ENCODE measurements around the gene GPC4. TPM values are rescaled to one million over a fixed set of nuclear protein-coding genes. Genes with fewer than 3 reads are reported as not detected.

GPC4 gene
- total and polyA plus RNA-seq, 5 donors from 2014 or later, result not detected

GRCh38 chrX:133392671-133393070, 22.6 kb downstream of the GPC4 start:
- Histone ChIP-seq H3K4me1 (ENCODE audit: control insufficient read depth, insufficient read depth, low read length, poor library complexity, severe bottlenecking) (no peaks in the 10 kb centered on the region), H3K9me3 (ENCODE audit: control insufficient read depth in 2 of 2, low read length in 2 of 2) (no peaks in the 10 kb centered on the region), H3K27ac (ENCODE audit: insufficient read depth, low read length, poor library complexity, severe bottlenecking) (no peak overlapping the region), H3K36me3 (ENCODE audit: control insufficient read depth, insufficient read depth, low read length) (no peaks in the 10 kb centered on the region), H3K27me3 (ENCODE audit: control insufficient read depth, insufficient read depth, low read length) (no peaks in the 10 kb centered on the region), H3K4me3 (ENCODE audit: low read depth, low read length) (no peak overlapping the region)
- H3K4me1 Mint-ChIP-seq, result no peaks in the 10 kb centered on the region
- H3K27ac Mint-ChIP-seq, result no peak overlapping the region
- H3K36me3 Mint-ChIP-seq, result no peaks in the 10 kb centered on the region
- H3K27me3 Mint-ChIP-seq, result peaks cover 11% of the 10 kb centered on the region
- DNase-seq (no peak), ATAC-seq (ENCODE audit: low read depth in 2 of 2) (no peak)
- H3K4me3 Mint-ChIP-seq, result no peak overlapping the region
- H3K9me3 Mint-ChIP-seq, result no peaks in the 10 kb centered on the region

- H3K9me3 Mint-ChIP-seq, result no peaks in the 10 kb centered on the region
- Histone ChIP-seq H3K4me1 (ENCODE audit: control insufficient read depth, insufficient read depth, low read length, poor library complexity, severe bottlenecking) (no peaks in the 10 kb centered on the region), H3K27me3 (ENCODE audit: control insufficient read depth, insufficient read depth, low read length) (no peaks in the 10 kb centered on the region), H3K27ac (ENCODE audit: insufficient read depth, low read length, poor library complexity, severe bottlenecking) (no peak overlapping the region), H3K36me3 (ENCODE audit: control insufficient read depth, insufficient read depth, low read length) (no peaks in the 10 kb centered on the region), H3K4me3 (ENCODE audit: low read depth, low read length) (no peak overlapping the region), H3K9me3 (ENCODE audit: control insufficient read depth in 2 of 2, low read length in 2 of 2) (no peaks in the 10 kb centered on the region)
- ATAC-seq (ENCODE audit: low read depth in 2 of 2), result no peak
- H3K27me3 Mint-ChIP-seq, result peaks cover 11% of the 10 kb centered on the region
- H3K4me1 Mint-ChIP-seq, result no peaks in the 10 kb centered on the region
- H3K27ac Mint-ChIP-seq, result no peak overlapping the region
- no peak overlapping the region for H3K4me3 Mint-ChIP-seq
- no peaks in the 10 kb centered on the region for H3K36me3 Mint-ChIP-seq
- no peak for DNase-seq
These were observed 24.2 kb downstream of the GPC4 start for GRCh38 chrX:133391111-133391510.

GRCh38 chrX:133390676-133391075, 24.6 kb downstream of the GPC4 start:
- Histone ChIP-seq H3K36me3 (ENCODE audit: control insufficient read depth, insufficient read depth, low read length) (no peaks in the 10 kb centered on the region), H3K27me3 (ENCODE audit: control insufficient read depth, insufficient read depth, low read length) (no peaks in the 10 kb centered on the region), H3K9me3 (ENCODE audit: control insufficient read depth in 2 of 2, low read length in 2 of 2) (no peaks in the 10 kb centered on the region), H3K4me1 (ENCODE audit: control insufficient read depth, insufficient read depth, low read length, poor library complexity, severe bottlenecking) (no peaks in the 10 kb centered on the region), H3K27ac (ENCODE audit: insufficient read depth, low read length, poor library complexity, severe bottlenecking) (no peak overlapping the region), H3K4me3 (ENCODE audit: low read depth, low read length) (no peak overlapping the region)
- H3K27me3 Mint-ChIP-seq, result peaks cover 11% of the 10 kb centered on the region
- DNase-seq (no peak), ATAC-seq (ENCODE audit: low read depth in 2 of 2) (no peak)
- no peak overlapping the region for H3K4me3 Mint-ChIP-seq
- H3K27ac Mint-ChIP-seq, result no peak overlapping the region
- H3K36me3 Mint-ChIP-seq, result no peaks in the 10 kb centered on the region
- H3K9me3 Mint-ChIP-seq, result no peaks in the 10 kb centered on the region
- H3K4me1 Mint-ChIP-seq, result no peaks in the 10 kb centered on the region

- no peak for DNase-seq
- Mint-ChIP-seq H3K27me3 (peaks cover 11% of the 10 kb centered on the region), H3K4me1 (no peaks in the 10 kb centered on the region), H3K27ac (no peak overlapping the region), H3K9me3 (no peaks in the 10 kb centered on the region), H3K4me3 (no peak overlapping the region), H3K36me3 (no peaks in the 10 kb centered on the region)
- Histone ChIP-seq H3K27me3 (ENCODE audit: control insufficient read depth, insufficient read depth, low read length) (no peaks in the 10 kb centered on the region), H3K36me3 (ENCODE audit: control insufficient read depth, insufficient read depth, low read length) (no peaks in the 10 kb centered on the region), H3K4me3 (ENCODE audit: low read depth, low read length) (no peak overlapping the region), H3K9me3 (ENCODE audit: control insufficient read depth in 2 of 2, low read length in 2 of 2) (no peaks in the 10 kb centered on the region), H3K4me1 (ENCODE audit: control insufficient read depth, insufficient read depth, low read length, poor library complexity, severe bottlenecking) (no peaks in the 10 kb centered on the region), H3K27ac (ENCODE audit: insufficient read depth, low read length, poor library complexity, severe bottlenecking) (no peak overlapping the region)
- no peak for ATAC-seq (ENCODE audit: low read depth in 2 of 2)
These were observed 25.3 kb downstream of the GPC4 start for GRCh38 chrX:133389975-133390374.

GRCh38 chrX:133384454-133384853, 30.8 kb downstream of the GPC4 start:
- Mint-ChIP-seq H3K9me3 (no peaks in the 10 kb centered on the region), H3K4me3 (no peak overlapping the region), H3K4me1 (no peaks in the 10 kb centered on the region), H3K27ac (no peak overlapping the region), H3K27me3 (peaks cover 6% of the 10 kb centered on the region), H3K36me3 (no peaks in the 10 kb centered on the region)
- Histone ChIP-seq H3K36me3 (ENCODE audit: control insufficient read depth, insufficient read depth, low read length) (no peaks in the 10 kb centered on the region), H3K27me3 (ENCODE audit: control insufficient read depth, insufficient read depth, low read length) (no peaks in the 10 kb centered on the region), H3K27ac (ENCODE audit: insufficient read depth, low read length, poor library complexity, severe bottlenecking) (no peak overlapping the region), H3K4me1 (ENCODE audit: control insufficient read depth, insufficient read depth, low read length, poor library complexity, severe bottlenecking) (no peaks in the 10 kb centered on the region), H3K4me3 (ENCODE audit: low read depth, low read length) (no peak overlapping the region), H3K9me3 (ENCODE audit: control insufficient read depth in 2 of 2, low read length in 2 of 2) (no peaks in the 10 kb centered on the region)
- DNase-seq (no peak), ATAC-seq (ENCODE audit: low read depth in 2 of 2) (no peak)

- Mint-ChIP-seq H3K27me3 (no peaks in the 10 kb centered on the region), H3K4me1 (no peaks in the 10 kb centered on the region), H3K36me3 (no peaks in the 10 kb centered on the region)
These were observed 34.3 kb downstream of the GPC4 start for GRCh38 chrX:133380711-133381619.

GRCh38 chrX:133376422-133376821, 38.9 kb downstream of the GPC4 start:
- Histone ChIP-seq H3K4me1 (ENCODE audit: control insufficient read depth, insufficient read depth, low read length, poor library complexity, severe bottlenecking) (no peaks in the 10 kb centered on the region), H3K27me3 (ENCODE audit: control insufficient read depth, insufficient read depth, low read length) (no peaks in the 10 kb centered on the region), H3K9me3 (ENCODE audit: control insufficient read depth in 2 of 2, low read length in 2 of 2) (no peaks in the 10 kb centered on the region), H3K36me3 (ENCODE audit: control insufficient read depth, insufficient read depth, low read length) (no peaks in the 10 kb centered on the region), H3K4me3 (ENCODE audit: low read depth, low read length) (no peak overlapping the region), H3K27ac (ENCODE audit: insufficient read depth, low read length, poor library complexity, severe bottlenecking) (no peak overlapping the region)
- Mint-ChIP-seq H3K4me1 (no peaks in the 10 kb centered on the region), H3K27ac (no peak overlapping the region), H3K27me3 (peaks cover 5% of the 10 kb centered on the region), H3K36me3 (no peaks in the 10 kb centered on the region), H3K9me3 (no peaks in the 10 kb centered on the region), H3K4me3 (no peak overlapping the region)
- ATAC-seq (ENCODE audit: low read depth in 2 of 2) (no peak), DNase-seq (no peak)

More at GRCh38 chrX:133380711-133381619, 34.3 kb downstream of the GPC4 start:
- Histone ChIP-seq H3K36me3 (ENCODE audit: control insufficient read depth, insufficient read depth, low read length) (no peaks in the 10 kb centered on the region), H3K4me3 (ENCODE audit: low read depth, low read length) (no peak overlapping the region), H3K27me3 (ENCODE audit: control insufficient read depth, insufficient read depth, low read length) (no peaks in the 10 kb centered on the region), H3K27ac (ENCODE audit: insufficient read depth, low read length, poor library complexity, severe bottlenecking) (no peak overlapping the region), H3K4me1 (ENCODE audit: control insufficient read depth, insufficient read depth, low read length, poor library complexity, severe bottlenecking) (no peaks in the 10 kb centered on the region), H3K9me3 (ENCODE audit: control insufficient read depth in 2 of 2, low read length in 2 of 2) (no peaks in the 10 kb centered on the region)
- DNase-seq, result no peak
- H3K9me3 Mint-ChIP-seq, result no peaks in the 10 kb centered on the region
- H3K4me3 Mint-ChIP-seq, result no peak overlapping the region
- no peak overlapping the region for H3K27ac Mint-ChIP-seq
- ATAC-seq (ENCODE audit: low read depth in 2 of 2), result no peak
